ENCODE results near the gene EFCAB12. TPM values are rescaled to one million over a fixed set of nuclear protein-coding genes. Genes with fewer than 3 reads are reported as not detected.

Gene EFCAB12
- total RNA-seq, 3 donors from 2014 or later (not counting 1 experiment from before 2014, with no cell fraction given): 0.94 to 3.3 (median 1.4) TPM

GRCh38 chr3:129409541-129409940, 18.9 kb downstream of the EFCAB12 start:
- WGBS (ENCODE audit: insufficient coverage): 77% methylated on average over 1 of the region's 2 CpGs

GRCh38 chr3:129404610-129405009, 23.8 kb downstream of the EFCAB12 start:
- Mint-ChIP-seq H3K36me3 (no peaks in the 10 kb centered on the region), H3K4me1 (peaks cover 0 to 2% of the 10 kb centered on the region in 2 donors), H3K9me3 (no peaks in the 10 kb centered on the region), H3K27ac (no peak overlapping the region), H3K4me3 (no peak overlapping the region), H3K27me3 (ENCODE audit: low read depth in 2 of 2) (no peaks in the 10 kb centered on the region)
- no peak overlapping the region for H3K27ac ChIP-seq (ENCODE audit: low read length)
- WGBS (ENCODE audit: insufficient coverage): 85% methylated on average over 4 of the region's 5 CpGs
- no peaks in the 10 kb centered on the region for H3K9me3 ChIP-seq (ENCODE audit: control insufficient read depth, insufficient read depth, low read length)
- no peak overlapping the region for H3K4me3 ChIP-seq (ENCODE audit: low read length)
- H3K36me3 ChIP-seq (ENCODE audit: control insufficient read depth, insufficient read depth, low read length): no peaks in the 10 kb centered on the region
- peaks cover 5% of the 10 kb centered on the region for H3K4me1 ChIP-seq (ENCODE audit: control insufficient read depth, insufficient read depth, low read length)
- DNase-seq: no peak
- no peak for TF ChIP-seq CTCF (IDR thresholded peaks at IDR 0.05)
- no peaks in the 10 kb centered on the region for H3K27me3 ChIP-seq (ENCODE audit: control insufficient read depth, insufficient read depth, low read length)
- intact Hi-C loops (cut with micrococcal nuclease): no loop called here
- no peak for ATAC-seq

More at GRCh38 chr3:129409541-129409940, 18.9 kb downstream of the EFCAB12 start:
- H3K9me3 ChIP-seq (ENCODE audit: control insufficient read depth, insufficient read depth, low read length): no peaks in the 10 kb centered on the region
- no peak for TF ChIP-seq CTCF (IDR thresholded peaks at IDR 0.05)
- intact Hi-C loops (cut with micrococcal nuclease): no loop called here
- Mint-ChIP-seq H3K36me3 (no peaks in the 10 kb centered on the region), H3K9me3 (no peaks in the 10 kb centered on the region), H3K27me3 (ENCODE audit: low read depth in 2 of 2) (no peaks in the 10 kb centered on the region), H3K27ac (no peak overlapping the region), H3K4me3 (no peak overlapping the region), H3K4me1 (no peaks in the 10 kb centered on the region)
- ATAC-seq (no peak), DNase-seq (no peak)
- H3K4me3 ChIP-seq (ENCODE audit: low read length): no peak overlapping the region
- H3K36me3 ChIP-seq (ENCODE audit: control insufficient read depth, insufficient read depth, low read length): no peaks in the 10 kb centered on the region
- no peaks in the 10 kb centered on the region for H3K27me3 ChIP-seq (ENCODE audit: control insufficient read depth, insufficient read depth, low read length)
- no peaks in the 10 kb centered on the region for H3K4me1 ChIP-seq (ENCODE audit: control insufficient read depth, insufficient read depth, low read length)
- no peak overlapping the region for H3K27ac ChIP-seq (ENCODE audit: low read length)

- no peaks in the 10 kb centered on the region for H3K9me3 ChIP-seq (ENCODE audit: control insufficient read depth, insufficient read depth, low read length)
- DNase-seq: no peak
- Mint-ChIP-seq H3K27ac (no peak overlapping the region), H3K27me3 (ENCODE audit: low read depth in 2 of 2) (no peaks in the 10 kb centered on the region), H3K4me3 (no peak overlapping the region), H3K9me3 (no peaks in the 10 kb centered on the region), H3K36me3 (no peaks in the 10 kb centered on the region), H3K4me1 (peaks cover 0 to 7% of the 10 kb centered on the region in 2 donors)
- intact Hi-C loops (cut with micrococcal nuclease): no loop called here
- TF ChIP-seq CTCF (IDR thresholded peaks at IDR 0.05): no peak
- peaks cover 6% of the 10 kb centered on the region for H3K4me1 ChIP-seq (ENCODE audit: control insufficient read depth, insufficient read depth, low read length)
- no peak overlapping the region for H3K27ac ChIP-seq (ENCODE audit: low read length)
- H3K27me3 ChIP-seq (ENCODE audit: control insufficient read depth, insufficient read depth, low read length): no peaks in the 10 kb centered on the region
- H3K36me3 ChIP-seq (ENCODE audit: control insufficient read depth, insufficient read depth, low read length): no peaks in the 10 kb centered on the region
- no peak for ATAC-seq
- WGBS (ENCODE audit: insufficient coverage): 92% methylated on average over 7 of the region's 8 CpGs
- H3K4me3 ChIP-seq (ENCODE audit: low read length): no peak overlapping the region
These were observed 24.3 kb downstream of the EFCAB12 start for GRCh38 chr3:129404130-129404529.

GRCh38 chr3:129403450-129403849, 25.0 kb downstream of the EFCAB12 start:
- H3K27ac Mint-ChIP-seq: no peak overlapping the region
- no peak for ATAC-seq
- 85% methylated on average over 7 of the region's 7 CpGs for WGBS (ENCODE audit: insufficient coverage)
- Histone ChIP-seq H3K36me3 (ENCODE audit: control insufficient read depth, insufficient read depth, low read length) (no peaks in the 10 kb centered on the region), H3K4me1 (ENCODE audit: control insufficient read depth, insufficient read depth, low read length) (peaks cover 11% of the 10 kb centered on the region), H3K4me3 (ENCODE audit: low read length) (no peak overlapping the region), H3K9me3 (ENCODE audit: control insufficient read depth, insufficient read depth, low read length) (no peaks in the 10 kb centered on the region), H3K27ac (ENCODE audit: low read length) (no peak overlapping the region), H3K27me3 (ENCODE audit: control insufficient read depth, insufficient read depth, low read length) (no peaks in the 10 kb centered on the region)
- peaks cover 7 to 14% of the 10 kb centered on the region in 2 donors for H3K4me1 Mint-ChIP-seq
- H3K27me3 Mint-ChIP-seq (ENCODE audit: low read depth in 2 of 2): no peaks in the 10 kb centered on the region
- TF ChIP-seq CTCF (IDR thresholded peaks at IDR 0.05): no peak
- no peaks in the 10 kb centered on the region for H3K9me3 Mint-ChIP-seq
- intact Hi-C loops (cut with micrococcal nuclease): no loop called here
- no peak for DNase-seq
- no peaks in the 10 kb centered on the region for H3K36me3 Mint-ChIP-seq
- H3K4me3 Mint-ChIP-seq: no peak overlapping the region

All from natural killer cell (primary cell).